ENCODE data around the gene ARL6IP4.

ARL6IP4 gene

DNA sequence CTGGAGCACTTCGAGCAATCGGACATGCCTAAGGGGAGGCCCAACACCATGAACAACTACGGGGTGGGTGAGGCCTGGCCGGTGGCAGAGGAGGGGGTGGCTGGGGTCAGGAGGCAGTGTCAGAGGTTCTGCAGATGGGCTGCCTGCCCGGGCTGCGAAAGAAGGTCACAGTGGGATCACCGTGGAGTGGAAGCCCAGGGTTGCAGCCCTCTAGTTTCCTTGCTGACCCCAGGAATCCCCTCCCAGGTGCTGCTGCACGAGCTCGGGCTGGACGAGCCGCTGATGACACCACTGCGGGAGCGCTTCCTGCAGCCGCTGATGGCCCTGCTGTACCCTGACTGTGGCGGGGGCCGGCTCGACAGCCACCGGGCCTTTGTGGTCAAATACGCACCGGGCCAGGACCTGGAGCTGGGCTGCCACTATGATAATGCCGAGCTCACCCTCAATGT is 1.9 kb upstream of the ARL6IP4 start:
- no peak for DNase-seq (ENCODE audit: low spot score)

DNA sequence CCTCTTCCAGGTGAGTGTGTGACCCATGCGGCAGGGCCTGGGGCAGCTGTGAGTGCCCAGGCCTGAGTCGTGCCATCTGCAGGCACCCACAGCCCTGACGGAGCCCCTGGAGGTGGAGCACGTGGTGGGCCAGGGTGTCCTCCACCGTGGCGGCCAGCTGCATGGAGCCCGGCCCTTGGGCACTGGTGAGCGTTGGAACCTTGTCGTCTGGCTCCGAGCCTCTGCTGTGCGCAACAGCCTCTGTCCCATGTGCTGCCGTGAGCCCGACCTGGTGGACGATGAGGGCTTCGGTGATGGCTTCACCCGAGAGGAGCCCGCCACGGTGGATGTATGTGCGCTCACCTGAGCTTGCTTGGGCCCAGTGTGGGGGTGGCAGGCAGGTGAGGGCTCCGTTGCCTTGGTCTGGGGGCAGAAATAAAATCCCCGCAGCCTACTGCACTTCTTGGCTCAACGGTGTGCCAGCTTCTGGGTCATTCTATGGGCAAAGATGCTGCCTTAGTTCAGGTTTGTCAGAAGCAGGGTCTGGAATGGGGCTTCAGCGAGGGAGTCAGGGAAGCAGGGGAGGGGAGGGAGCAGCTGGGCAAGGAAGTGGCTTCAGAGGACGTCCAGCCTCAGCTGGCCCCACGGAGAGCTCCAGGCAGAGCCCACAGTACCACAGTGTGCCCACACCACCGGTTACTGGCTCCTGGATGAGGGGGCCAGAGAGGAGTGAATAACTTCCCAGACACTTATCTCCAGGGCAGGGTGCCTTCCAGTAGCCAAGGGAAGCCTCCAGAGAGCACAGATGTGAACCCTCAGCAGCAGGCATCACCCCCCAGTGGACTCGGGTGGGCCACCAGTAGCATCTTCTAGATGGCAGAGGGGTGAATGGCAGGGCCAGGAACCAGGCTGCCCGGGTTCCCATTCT is 1.2 kb upstream of the ARL6IP4 start:
- DNase-seq (ENCODE audit: low spot score), result no peak

- DNase-seq (ENCODE audit: low spot score), result no peak
Measured at GRCh38 chr12:122979908-122980182, 636 bp upstream of the ARL6IP4 start.

- DNase-seq (ENCODE audit: low spot score), result no peak
Measured at GRCh38 chr12:122981036-122981471, 573 bp downstream of the ARL6IP4 start.

DNA sequence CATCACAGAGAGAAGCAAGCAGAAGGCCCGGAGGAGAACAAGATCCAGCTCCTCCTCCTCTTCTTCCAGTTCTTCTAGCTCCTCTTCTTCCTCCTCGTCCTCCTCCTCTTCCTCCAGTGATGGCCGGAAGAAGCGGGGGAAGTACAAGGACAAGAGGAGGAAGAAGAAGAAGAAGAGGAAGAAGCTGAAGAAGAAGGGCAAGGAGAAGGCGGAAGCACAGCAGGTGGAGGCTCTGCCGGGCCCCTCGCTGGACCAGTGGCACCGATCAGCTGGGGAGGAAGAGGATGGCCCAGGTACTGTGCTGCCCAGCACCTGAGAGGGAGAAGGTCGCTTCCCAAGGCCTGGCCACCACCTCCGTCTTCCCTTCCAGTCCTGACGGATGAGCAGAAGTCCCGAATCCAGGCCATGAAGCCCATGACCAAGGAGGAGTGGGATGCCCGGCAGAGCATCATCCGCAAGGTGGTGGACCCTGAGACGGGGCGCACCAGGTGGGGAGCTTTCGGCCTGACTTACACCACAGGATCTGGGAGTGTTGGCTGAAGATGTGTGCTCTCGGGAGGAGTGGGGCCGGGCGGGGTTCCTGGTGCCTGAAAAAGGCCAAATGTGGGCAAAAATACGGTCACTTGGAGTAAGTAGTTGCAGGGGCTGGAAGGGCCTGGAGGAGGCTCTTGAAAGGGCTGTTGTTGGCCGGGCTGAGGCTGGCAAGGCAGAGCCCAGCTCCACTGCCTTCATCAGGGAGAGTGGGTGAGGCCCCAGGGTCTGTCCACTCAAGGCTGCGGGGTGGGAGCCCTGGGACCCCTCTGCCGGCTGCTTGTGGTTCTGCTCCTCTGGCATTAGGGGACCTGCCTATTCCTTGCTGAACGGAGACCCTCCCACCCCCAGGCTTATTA is 1.4 kb downstream of the ARL6IP4 start:
- DNase-seq (ENCODE audit: low spot score), result no peak

GRCh38 chr12:122982477-122982815 is 2.0 kb downstream of the ARL6IP4 start:
- DNase-seq (ENCODE audit: low spot score), result no peak

GRCh38 chr12:122982963-122983788 is 2.7 kb downstream of the ARL6IP4 start:
- no peak for DNase-seq (ENCODE audit: low spot score)

- no peak for DNase-seq (ENCODE audit: low spot score)
Measured at GRCh38 chr12:122983789-122984515, 3.5 kb downstream of the ARL6IP4 start.

DNA sequence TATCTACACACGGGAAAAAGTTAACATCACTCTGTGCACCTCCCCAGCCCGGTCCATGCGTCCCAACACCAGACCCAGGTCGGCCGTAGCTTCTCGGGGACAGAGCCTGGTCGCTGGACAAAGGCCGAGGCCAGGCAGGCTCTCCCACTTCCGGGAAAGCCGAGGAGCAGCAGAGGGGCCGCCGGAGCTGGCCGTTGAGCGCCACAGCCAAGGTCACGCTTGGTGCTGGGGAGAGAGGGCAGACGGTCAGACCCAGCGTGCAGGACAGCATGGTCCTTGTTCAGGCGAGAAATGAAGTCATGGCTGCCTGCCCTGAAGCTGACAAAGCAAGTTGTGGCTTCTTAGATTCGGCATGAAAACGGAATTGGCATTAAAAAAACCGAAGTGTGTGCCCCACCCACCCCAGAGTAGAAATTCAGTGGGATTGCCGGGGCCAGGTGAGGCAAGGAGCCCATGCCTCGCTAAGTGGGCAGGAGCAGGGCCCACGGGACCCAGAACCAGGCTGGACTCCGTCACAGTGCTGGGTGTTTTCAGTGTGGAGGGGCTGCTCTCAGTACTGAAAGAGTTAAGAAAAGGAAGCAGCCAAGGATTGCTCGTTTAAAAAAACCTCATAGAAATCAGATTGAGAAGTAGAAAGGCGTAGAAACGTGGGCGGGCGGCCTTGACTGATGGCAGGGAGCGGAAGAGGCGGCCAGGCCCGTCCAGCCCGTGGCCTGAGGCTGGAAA is 4.3 kb downstream of the ARL6IP4 start:
- DNase-seq (ENCODE audit: low spot score), result no peak

DNA sequence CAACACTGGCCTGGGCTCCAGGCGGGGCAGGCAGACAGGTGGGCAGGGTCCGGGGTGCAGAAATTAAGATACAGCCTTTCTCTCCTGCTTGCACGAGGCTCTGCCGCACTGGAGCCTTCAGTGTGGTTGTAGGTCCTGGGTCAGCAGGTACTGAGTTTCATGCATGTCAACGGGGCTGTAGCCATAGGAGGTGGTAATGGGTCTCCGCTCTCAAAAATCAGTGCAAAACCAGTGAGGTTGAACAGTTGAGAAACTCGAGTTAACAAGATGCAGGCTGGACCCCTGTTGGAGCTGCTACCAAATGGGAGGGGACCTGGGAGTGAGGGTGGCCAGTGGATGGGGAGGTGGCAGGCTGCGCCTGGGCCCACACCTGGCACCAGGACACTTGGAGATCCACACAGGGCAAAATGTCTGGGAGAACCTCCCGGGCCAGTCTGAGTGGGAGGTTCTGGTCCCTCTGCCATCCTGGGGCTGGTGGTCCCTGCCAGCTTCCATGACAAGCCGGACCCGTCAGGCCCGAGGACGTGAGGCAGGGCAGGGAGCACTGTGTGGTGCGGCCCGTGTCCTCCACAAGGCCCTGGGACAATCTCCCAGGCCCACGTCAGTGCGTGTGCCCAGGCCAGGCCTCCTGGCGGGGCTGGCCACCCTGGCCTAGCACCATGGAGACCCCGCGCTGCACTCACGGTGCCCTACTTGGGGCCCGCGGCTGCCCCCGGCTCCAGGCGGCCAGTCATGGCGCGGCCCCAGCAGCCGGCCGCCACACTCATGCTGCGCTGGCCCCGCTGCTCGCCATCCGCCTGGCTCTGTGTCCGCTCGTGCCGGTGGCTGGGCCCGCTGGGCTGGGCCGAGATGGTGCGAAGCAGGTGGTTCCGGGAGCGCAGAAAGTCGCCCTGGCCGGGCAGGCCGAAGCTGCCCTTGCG is 5.1 kb downstream of the ARL6IP4 start:
- no peak for DNase-seq (ENCODE audit: low spot score)

DNA sequence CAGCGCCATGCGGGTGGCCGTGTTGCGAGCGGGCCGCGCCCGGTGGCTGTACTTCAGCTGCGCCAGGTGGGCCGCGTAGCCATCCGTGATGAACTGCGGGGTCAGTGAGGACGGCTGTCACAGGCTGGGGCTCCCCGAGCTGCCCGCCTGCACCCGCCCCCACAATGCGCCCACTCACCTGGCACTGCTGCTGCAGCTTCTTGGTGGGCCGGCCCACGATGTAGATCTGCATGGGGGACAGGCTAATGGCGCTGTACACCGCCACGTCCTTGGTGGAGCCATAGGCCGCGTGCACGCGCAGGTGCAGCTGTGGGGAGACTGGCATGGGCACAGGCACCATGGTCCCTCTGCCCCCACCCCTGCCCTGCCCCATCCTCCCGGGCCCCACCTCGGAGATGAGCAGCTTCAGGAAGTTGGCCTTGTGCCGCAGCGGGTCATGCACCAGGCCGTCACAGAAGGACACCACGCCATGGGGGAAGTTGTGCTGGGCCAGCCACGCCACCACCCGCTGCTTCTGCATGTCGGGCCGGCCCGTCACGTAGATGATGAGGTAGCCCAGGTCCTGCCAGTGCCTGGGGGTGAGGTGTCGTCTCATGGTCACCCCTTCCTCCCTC is 5.9 kb downstream of the ARL6IP4 start:
- DNase-seq (ENCODE audit: low spot score), result no peak

- no peak for DNase-seq (ENCODE audit: low spot score)
Measured at GRCh38 chr12:122987086-122987951, 6.8 kb downstream of the ARL6IP4 start.

DNA sequence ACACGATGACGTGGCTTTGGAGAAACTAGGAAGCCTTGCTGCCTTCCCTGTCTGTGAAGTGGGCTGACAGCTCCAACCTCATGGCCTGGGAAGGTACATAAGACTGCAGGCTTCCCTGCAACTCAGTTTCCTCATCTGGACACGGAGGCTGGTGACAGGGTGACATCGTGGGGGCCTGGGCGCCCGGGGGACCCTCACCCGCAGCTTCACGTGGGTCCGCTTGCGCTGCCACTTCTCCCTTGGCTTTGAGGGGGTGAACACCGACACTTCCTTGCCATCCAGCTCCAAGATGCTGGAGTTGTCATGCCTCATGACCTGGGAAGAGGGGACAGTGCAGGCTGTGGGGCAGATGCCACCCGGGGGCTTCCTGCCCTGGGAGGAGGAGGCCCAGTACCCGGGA is 7.6 kb downstream of the ARL6IP4 start:
- DNase-seq (ENCODE audit: low spot score), result no peak

DNA sequence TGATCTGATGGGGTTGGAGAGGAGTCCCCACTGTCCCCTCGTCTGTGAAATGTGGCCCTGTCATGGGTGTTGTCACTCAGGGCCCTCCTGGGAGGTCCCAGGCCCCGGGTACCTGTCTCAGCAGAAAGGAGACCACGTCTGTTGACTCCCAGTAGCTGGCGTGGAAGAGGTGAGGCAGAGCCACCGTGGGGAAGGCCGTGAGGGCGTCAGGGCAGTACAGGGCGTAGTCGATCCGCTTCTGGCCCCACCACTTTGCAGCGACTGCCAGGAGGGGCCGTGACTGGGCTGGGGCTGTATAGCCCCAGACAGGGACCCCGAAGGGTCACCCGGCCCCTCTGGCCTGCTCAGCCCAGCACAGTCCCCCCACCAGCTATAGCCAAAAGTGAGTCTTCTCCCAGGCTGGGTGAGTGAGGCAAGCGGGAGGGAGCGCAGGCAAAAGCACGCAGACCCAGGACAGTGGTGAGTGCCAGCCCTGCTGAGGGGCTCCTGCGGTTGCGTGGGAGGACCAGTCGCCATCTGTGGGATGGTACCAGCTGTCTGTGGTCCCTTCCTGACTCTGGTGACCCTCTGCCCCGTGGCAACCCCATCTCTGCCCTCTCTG is 8.2 kb downstream of the ARL6IP4 start:
- no peak for DNase-seq (ENCODE audit: low spot score)

GRCh38 chr12:122989225-122989839 is 8.9 kb downstream of the ARL6IP4 start:
- DNase-seq (ENCODE audit: low spot score), result no peak

DNA sequence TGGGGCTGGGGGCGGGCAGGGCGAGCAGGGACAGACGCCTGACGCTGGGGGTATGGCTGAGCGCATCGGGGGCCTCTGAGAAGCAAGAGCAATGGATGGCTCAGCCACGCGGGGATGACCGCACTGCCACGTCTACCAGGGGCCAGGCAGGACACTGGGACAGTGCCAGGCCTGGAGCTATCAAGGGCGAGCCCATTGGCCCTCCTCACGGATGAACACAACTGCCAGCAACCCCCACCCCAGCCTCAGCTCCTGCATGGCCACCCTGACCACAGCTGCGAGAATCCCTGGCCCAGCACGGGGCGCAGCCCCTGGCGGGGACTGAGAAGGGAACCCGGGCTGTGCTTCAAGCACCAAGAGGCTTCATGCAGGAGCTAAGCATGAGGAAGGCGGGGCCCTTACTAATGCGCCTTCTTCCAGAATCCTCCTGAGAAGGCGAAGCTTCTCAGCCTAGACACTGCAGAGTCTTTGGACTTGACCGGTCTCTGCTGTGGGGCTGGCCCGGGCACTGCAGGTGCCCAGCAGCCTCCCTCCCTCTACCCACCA is 9.5 kb downstream of the ARL6IP4 start:
- DNase-seq (ENCODE audit: low spot score), result no peak

DNA sequence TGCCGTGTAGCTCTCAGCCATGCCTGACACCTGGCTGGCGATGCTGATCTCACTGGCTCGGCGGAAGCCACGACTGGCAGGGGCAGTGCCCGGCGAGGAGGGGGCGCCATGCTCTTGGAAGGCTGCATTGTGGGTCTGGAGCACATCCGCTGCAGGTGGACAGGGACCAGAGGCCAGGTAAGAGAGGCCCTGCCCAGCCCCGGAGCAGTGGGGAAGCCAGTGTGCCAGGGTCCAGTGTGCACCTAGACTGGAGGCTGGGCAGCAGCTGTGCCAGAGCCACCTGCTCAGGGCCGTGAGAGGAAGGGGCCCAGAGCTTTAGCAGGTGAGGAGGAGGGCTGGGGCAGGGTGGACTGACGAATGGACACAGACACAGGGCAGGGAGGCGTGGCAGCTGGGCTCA is 10.1 kb downstream of the ARL6IP4 start:
- DNase-seq (ENCODE audit: low spot score), result no peak

All from LoVo (cell line).